ENCODE measurements around the gene AGFG1.

Gene AGFG1

DNA sequence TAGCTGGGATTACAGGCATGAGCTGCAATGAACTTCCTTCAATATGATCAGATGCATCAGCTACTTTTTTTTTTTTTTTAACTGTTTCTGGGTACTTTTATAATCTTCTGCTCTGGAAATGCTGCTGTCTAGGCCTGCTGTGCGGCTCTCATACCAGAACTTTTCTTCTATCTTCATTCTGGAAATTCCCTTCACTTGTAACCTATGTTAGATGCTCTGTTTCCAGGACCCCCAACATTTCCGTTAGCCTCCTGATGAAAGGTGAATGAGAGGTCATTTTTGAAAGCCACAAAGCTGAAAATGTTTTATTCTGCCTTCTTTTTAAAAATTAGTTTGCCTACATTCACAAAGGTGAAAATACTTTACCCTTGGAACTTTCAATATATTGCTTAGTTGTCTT is 8.6 kb downstream of the AGFG1 start:
- Histone ChIP-seq H3K36me3 (ENCODE audit: insufficient read depth, low read depth, low read length) (no peaks in the 10 kb centered on the region), H3K27me3 (ENCODE audit: insufficient read depth, low read length) (no peaks in the 10 kb centered on the region), H3K4me1 (ENCODE audit: insufficient read depth, low read length) (no peaks in the 10 kb centered on the region; the same call in 1 of the 2 replicates), H3K4me3 (ENCODE audit: low read length) (no peak overlapping the region), H3K27ac (ENCODE audit: low read length) (no peak overlapping the region), H3K9me3 (ENCODE audit: insufficient read depth, low read depth, low read length) (no peaks in the 10 kb centered on the region; the same call in 1 of the 2 replicates), H3K9ac (ENCODE audit: low read depth, low read length) (no peak overlapping the region)

DNA sequence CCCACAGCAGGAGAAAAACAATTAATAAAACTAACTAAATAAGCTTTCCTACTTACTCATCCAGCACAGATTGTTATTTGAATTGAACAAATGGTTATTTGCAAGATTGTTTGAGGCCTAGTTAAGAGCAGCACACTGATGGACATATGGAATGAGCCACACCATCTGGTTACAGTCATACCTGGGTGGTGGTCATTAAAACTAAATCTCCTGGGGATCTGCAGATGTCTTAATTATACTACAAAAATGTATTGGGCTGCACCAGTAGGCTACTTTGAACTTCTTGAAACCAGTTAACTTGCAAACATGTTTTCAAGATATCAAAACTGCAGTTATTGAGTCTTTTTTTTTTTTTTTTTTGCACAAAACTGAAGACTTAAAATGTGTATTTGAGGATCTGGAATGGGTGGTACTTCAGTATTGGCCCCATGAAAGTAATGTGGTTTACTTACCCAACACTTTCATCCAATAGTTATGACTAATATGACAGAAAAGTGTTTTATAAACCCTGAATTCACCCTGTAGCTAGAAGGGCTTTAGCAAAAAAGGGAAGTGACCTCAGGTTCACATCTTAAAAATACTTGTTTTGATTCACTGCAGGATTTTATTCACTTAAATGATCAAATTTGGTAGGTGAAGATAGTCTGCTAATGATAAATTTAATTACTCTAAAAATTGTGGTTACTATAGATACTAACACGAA is 10.8 kb downstream of the AGFG1 start:
- no peaks in the 10 kb centered on the region for H3K27me3 ChIP-seq (ENCODE audit: insufficient read depth, low read length)
- no peak overlapping the region for H3K4me3 ChIP-seq (ENCODE audit: low read length)
- no peaks in the 10 kb centered on the region; the same call in 1 of the 2 replicates for H3K9me3 ChIP-seq (ENCODE audit: insufficient read depth, low read depth, low read length)
- H3K9ac ChIP-seq (ENCODE audit: low read depth, low read length), result no peak overlapping the region
- no peaks in the 10 kb centered on the region; the same call in 1 of the 2 replicates for H3K4me1 ChIP-seq (ENCODE audit: insufficient read depth, low read length)
- H3K36me3 ChIP-seq (ENCODE audit: insufficient read depth, low read depth, low read length), result no peaks in the 10 kb centered on the region
- H3K27ac ChIP-seq (ENCODE audit: low read length), result no peak overlapping the region

DNA sequence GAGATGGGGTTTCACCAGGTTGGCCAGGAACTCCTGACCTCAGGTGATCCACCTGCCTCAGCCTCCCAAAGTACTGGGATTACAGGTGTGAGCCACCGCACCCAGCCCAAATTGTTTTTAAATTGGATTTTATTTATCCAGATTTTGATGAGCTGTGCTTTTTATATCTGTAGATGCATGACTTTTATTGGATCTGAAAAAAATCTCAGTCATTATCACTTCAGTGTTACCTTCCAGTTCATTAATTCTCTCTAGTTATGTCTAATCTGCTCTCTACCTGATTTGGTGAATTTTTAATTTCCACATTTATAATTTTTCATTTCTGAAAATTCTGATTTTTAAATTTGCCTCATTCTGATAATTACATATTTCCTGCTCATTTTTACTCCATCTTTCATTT is 13.5 kb downstream of the AGFG1 start:
- Histone ChIP-seq H3K4me1 (ENCODE audit: insufficient read depth, low read length) (no peaks in the 10 kb centered on the region), H3K27ac (ENCODE audit: low read length) (no peak overlapping the region), H3K4me3 (ENCODE audit: low read length) (no peak overlapping the region), H3K9ac (ENCODE audit: low read depth, low read length) (no peak overlapping the region), H3K27me3 (ENCODE audit: insufficient read depth, low read length) (no peaks in the 10 kb centered on the region), H3K9me3 (ENCODE audit: insufficient read depth, low read depth, low read length) (no peaks in the 10 kb centered on the region; the same call in 1 of the 2 replicates), H3K36me3 (ENCODE audit: insufficient read depth, low read depth, low read length) (no peaks in the 10 kb centered on the region)

DNA sequence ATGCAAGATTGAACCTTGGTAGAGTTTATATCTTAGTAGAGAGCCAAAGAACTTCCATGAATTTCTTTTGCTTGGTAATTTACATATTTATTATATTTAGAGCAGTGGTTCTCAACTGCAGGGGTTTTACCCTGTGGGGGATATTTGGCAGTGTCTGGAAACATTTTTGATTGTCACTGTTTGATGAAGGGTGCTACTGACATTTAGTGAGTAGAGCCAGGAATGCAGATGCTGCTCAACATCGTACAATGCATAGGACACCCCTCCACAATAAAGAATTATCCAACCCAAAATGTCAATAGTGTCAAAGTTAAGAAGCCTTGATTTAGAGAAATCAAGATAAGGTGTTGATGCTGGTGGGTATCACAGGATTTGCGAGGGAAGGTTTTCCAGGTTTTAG is 14.7 kb downstream of the AGFG1 start:
- H3K4me1 ChIP-seq (ENCODE audit: insufficient read depth, low read length), result no peaks in the 10 kb centered on the region

DNA sequence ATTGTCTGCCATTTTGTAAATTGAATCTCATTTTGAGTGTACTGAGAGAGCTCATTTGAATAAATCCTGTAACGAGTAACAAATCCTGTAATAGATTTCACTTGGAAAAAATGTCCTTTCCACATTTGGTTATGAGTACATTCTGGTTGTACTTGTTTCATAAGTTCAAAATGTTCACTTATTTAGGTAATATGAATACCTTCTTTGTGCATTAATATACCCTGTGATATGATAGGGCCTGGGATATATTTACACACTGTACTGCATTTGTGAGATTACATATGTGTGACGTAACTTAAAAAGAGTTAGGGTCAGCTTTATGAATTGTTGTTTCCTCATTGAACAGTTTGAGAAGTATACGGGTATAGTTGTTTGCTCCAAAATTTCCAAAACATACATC is 16.1 kb downstream of the AGFG1 start:
- Histone ChIP-seq H3K4me3 (ENCODE audit: low read length) (no peak overlapping the region), H3K36me3 (ENCODE audit: insufficient read depth, low read depth, low read length) (peaks cover under 1% of the 10 kb centered on the region; the same call in 1 of the 2 replicates), H3K27ac (ENCODE audit: low read length) (no peak overlapping the region), H3K9ac (ENCODE audit: low read depth, low read length) (no peak overlapping the region), H3K27me3 (ENCODE audit: insufficient read depth, low read length) (no peaks in the 10 kb centered on the region), H3K9me3 (ENCODE audit: insufficient read depth, low read depth, low read length) (no peaks in the 10 kb centered on the region; the same call in 1 of the 2 replicates), H3K4me1 (ENCODE audit: insufficient read depth, low read length) (no peaks in the 10 kb centered on the region)

More for the DNA sequence above, 14.7 kb downstream of the AGFG1 start:
- Histone ChIP-seq H3K36me3 (ENCODE audit: insufficient read depth, low read depth, low read length) (no peaks in the 10 kb centered on the region; the same call in 1 of the 2 replicates), H3K9ac (ENCODE audit: low read depth, low read length) (no peak overlapping the region), H3K9me3 (ENCODE audit: insufficient read depth, low read depth, low read length) (no peaks in the 10 kb centered on the region; the same call in 1 of the 2 replicates), H3K27ac (ENCODE audit: low read length) (no peak overlapping the region), H3K27me3 (ENCODE audit: insufficient read depth, low read length) (no peaks in the 10 kb centered on the region), H3K4me3 (ENCODE audit: low read length) (no peak overlapping the region)

DNA sequence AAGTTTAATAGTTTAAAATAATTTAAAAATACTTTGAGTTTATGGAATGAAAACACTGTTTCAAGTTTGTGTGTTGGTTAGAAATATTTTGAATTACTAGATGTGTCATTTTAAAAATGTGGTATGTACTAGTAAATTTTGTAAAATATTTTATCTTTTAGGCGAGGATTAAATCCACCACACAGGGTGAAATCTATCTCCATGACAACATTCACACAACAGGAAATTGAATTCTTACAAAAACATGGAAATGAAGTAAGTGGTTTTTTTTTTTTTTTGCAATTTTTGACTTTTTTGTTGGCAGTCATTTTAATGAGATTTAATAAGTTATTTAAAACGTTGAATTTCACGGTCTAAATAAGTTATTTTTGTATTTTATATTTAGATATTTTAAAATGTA is 19.4 kb downstream of the AGFG1 start:
- Histone ChIP-seq H3K9ac (ENCODE audit: low read depth, low read length) (no peak overlapping the region), H3K4me3 (ENCODE audit: low read length) (no peak overlapping the region), H3K27me3 (ENCODE audit: insufficient read depth, low read length) (no peaks in the 10 kb centered on the region), H3K4me1 (ENCODE audit: insufficient read depth, low read length) (no peaks in the 10 kb centered on the region), H3K27ac (ENCODE audit: low read length) (no peak overlapping the region), H3K36me3 (ENCODE audit: insufficient read depth, low read depth, low read length) (peaks cover 24% of the 10 kb centered on the region), H3K9me3 (ENCODE audit: insufficient read depth, low read depth, low read length) (no peaks in the 10 kb centered on the region)

DNA sequence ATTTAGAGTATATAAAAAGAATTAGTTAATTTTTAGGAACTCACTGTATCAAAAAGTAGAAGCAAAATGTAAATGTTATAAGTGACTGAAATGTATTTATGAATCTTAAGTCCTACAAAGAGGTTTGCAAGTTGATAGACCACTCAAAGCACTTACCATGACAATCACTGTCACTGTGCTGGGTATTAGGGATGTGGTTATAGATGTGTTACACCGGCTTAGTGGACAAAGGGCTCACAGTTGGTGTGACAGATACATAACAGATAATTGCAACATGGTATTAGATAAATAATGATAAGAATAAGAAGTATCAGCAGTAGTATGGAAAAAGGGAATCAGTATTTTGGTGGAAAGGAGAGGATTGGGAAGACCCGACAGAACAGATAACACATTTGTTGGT is 21.6 kb downstream of the AGFG1 start:
- Histone ChIP-seq H3K36me3 (ENCODE audit: insufficient read depth, low read depth, low read length) (peaks cover 24% of the 10 kb centered on the region), H3K27ac (ENCODE audit: low read length) (no peak overlapping the region), H3K9ac (ENCODE audit: low read depth, low read length) (no peak overlapping the region), H3K27me3 (ENCODE audit: insufficient read depth, low read length) (no peaks in the 10 kb centered on the region), H3K4me3 (ENCODE audit: low read length) (no peak overlapping the region), H3K9me3 (ENCODE audit: insufficient read depth, low read depth, low read length) (no peaks in the 10 kb centered on the region), H3K4me1 (ENCODE audit: insufficient read depth, low read length) (0 out of 2 replicates have a peak, but pooled peaks cover 3% of the 10 kb centered on the region)

DNA sequence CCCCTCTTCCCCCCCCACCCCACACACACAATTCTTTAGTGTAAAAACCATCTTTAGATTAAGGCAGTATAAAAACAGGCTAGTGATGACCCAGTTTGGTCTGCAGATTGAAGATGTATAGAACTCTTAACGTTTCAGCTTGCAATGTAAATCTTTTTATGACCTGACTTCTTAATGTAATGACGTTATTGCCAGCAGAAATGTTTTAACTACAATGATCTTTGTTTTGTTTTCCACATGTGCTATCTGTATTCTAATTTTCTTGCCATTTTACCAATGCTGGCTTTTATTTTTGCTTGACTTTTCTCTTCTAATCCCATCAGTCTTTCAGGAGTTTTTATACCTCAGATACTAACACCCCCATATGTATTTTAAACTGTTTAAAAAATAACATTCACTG is 25.2 kb downstream of the AGFG1 start:
- no peaks in the 10 kb centered on the region for H3K27me3 ChIP-seq (ENCODE audit: insufficient read depth, low read length)
- no peak overlapping the region for H3K27ac ChIP-seq (ENCODE audit: low read length)
- no peaks in the 10 kb centered on the region for H3K9me3 ChIP-seq (ENCODE audit: insufficient read depth, low read depth, low read length)
- 0 out of 2 replicates have a peak, but pooled peaks cover 3% of the 10 kb centered on the region for H3K4me1 ChIP-seq (ENCODE audit: insufficient read depth, low read length)
- no peak overlapping the region for H3K4me3 ChIP-seq (ENCODE audit: low read length)
- no peak overlapping the region for H3K9ac ChIP-seq (ENCODE audit: low read depth, low read length)
- H3K36me3 ChIP-seq (ENCODE audit: insufficient read depth, low read depth, low read length), result peaks cover 24% of the 10 kb centered on the region; the same call in 1 of the 2 replicates

DNA sequence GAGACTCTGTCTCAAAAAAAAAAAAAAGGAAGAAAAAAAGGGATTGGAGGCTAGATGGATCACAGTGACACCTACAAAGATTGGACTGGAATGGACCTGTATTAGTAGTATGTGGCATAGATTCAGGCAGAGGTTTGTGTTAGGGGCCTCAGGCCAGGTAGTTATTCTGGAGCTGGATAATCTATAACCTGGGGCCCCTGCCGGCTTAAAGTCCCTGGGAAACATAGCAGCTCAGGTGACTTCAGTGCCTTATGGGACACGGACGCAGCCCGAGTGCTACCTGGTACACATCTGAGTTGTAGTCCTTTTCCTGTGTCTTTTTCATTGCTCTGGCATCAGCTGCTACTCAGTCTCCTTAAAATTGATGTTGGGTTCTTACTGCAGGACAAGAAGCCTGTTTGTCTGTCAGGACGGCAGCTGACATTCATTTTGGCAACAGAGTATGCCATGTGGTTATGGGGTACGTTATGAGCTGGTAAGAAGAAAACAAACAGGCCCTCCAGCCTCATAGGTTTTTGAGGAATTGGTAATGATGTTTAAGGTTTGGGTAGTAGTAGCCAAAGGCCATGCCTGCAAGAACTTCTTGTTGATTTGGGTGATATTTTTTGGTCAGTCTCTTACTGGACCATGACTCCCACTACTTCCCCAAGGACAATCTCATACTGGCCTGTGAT is 27.8 kb downstream of the AGFG1 start:
- H3K4me1 ChIP-seq (ENCODE audit: insufficient read depth, low read length), result 0 out of 2 replicates have a peak, but pooled peaks cover 5% of the 10 kb centered on the region
- H3K27ac ChIP-seq (ENCODE audit: low read length), result no peak overlapping the region
- H3K36me3 ChIP-seq (ENCODE audit: insufficient read depth, low read depth, low read length), result peaks cover 6% of the 10 kb centered on the region; the same call in 1 of the 2 replicates
- H3K27me3 ChIP-seq (ENCODE audit: insufficient read depth, low read length), result no peaks in the 10 kb centered on the region
- H3K9me3 ChIP-seq (ENCODE audit: insufficient read depth, low read depth, low read length), result no peaks in the 10 kb centered on the region
- H3K4me3 ChIP-seq (ENCODE audit: low read length), result no peak overlapping the region
- H3K9ac ChIP-seq (ENCODE audit: low read depth, low read length), result no peak overlapping the region

DNA sequence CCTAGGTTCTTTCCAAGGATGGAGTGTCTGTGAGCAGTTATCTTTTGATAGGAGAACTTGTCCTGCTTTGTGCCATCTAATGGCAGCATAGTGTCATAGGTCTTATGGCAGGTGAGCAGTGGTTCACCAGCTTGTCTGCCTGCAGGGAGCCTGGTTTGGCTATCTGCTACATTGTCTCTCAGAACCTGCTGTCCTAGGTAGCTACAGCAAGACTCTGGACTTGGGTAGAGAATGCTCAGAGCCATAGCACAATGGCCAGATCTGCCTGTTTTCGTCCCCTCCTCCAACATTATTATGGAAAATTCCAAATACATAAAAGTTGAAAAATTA is 28.3 kb downstream of the AGFG1 start:
- Histone ChIP-seq H3K36me3 (ENCODE audit: insufficient read depth, low read depth, low read length) (peaks cover 1% of the 10 kb centered on the region; the same call in 1 of the 2 replicates), H3K4me3 (ENCODE audit: low read length) (no peak overlapping the region), H3K9ac (ENCODE audit: low read depth, low read length) (no peak overlapping the region), H3K4me1 (ENCODE audit: insufficient read depth, low read length) (0 out of 2 replicates have a peak, but pooled peaks cover 5% of the 10 kb centered on the region), H3K27ac (ENCODE audit: low read length) (no peak overlapping the region), H3K9me3 (ENCODE audit: insufficient read depth, low read depth, low read length) (no peaks in the 10 kb centered on the region), H3K27me3 (ENCODE audit: insufficient read depth, low read length) (no peaks in the 10 kb centered on the region)

DNA sequence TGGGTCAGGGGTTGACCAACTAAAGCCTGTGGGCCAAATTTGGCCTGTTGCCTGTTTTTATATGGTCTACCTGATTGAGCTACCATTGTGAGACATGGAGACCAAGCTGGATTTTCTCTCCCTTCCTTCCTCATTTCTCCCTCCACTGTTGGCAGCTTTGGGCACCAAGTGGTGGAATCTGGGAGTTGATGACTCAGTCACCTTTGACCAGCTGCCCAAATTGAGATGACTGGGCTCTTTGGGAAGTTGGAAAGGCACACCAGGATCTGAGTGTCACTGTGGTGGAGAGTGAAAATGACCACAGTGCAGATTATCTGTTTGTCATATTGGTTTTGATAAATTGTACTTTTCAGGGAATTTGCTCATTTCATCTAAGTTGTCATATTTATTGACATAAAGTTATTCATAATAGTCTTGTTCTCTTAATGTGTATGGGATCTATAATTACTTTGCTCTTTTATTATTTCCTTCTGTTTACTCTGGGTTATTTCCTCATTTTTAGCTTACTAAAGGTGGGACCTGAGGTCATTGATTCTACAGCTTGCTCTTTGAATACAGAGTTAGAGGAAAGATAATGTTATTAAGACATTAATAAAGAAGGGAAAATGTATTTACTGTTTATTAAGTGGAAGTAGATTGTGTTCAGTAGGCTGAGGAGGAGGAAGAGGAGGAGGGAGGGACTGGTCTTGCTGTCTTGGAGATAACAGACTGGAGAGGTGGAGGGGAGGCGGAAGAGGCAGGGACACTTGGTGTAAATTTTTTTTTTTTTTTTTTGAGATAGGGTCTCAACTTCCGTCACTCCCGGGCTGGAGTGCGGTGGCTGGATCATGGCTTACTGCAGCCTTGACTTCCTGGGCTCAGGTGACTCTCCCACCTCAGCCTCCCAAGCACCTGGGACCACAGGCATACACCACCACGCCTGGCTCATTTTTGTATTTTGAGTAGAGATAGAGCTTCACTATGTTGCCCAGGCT is 31.8 kb downstream of the AGFG1 start:
- no peak overlapping the region for H3K9ac ChIP-seq (ENCODE audit: low read depth, low read length)
- no peaks in the 10 kb centered on the region for H3K27me3 ChIP-seq (ENCODE audit: insufficient read depth, low read length)
- H3K4me1 ChIP-seq (ENCODE audit: insufficient read depth, low read length), result peaks cover 16% of the 10 kb centered on the region; the same call in 1 of the 2 replicates
- H3K9me3 ChIP-seq (ENCODE audit: insufficient read depth, low read depth, low read length), result no peaks in the 10 kb centered on the region
- no peak overlapping the region for H3K27ac ChIP-seq (ENCODE audit: low read length)
- H3K4me3 ChIP-seq (ENCODE audit: low read length), result no peak overlapping the region
- H3K36me3 ChIP-seq (ENCODE audit: insufficient read depth, low read depth, low read length), result no peaks in the 10 kb centered on the region
